ENCODE data around the gene ACP7. TPM values are rescaled to one million over a fixed set of nuclear protein-coding genes. Genes with fewer than 3 reads are reported as not detected.

Gene ACP7
- total and polyA plus RNA-seq, 2 of the 8 experiments (the other 6 are each of a cell fraction or from before 2014, with no cell fraction given), result 0.27 to 0.50 TPM

- Histone ChIP-seq H3K4ac (replicated peaks; ENCODE audit: insufficient read length, low read depth, low read length) (no peak overlapping the region), H4K8ac (ENCODE audit: extremely low read depth, insufficient read depth, low read length) (no peak overlapping the region), H3K14ac (ENCODE audit: insufficient read length) (no peak overlapping the region), H2BK20ac (ENCODE audit: low read length) (no peak overlapping the region), H3K18ac (ENCODE audit: extremely low read depth, low read length) (no peak overlapping the region), H3K27ac (ENCODE audit: low read depth, low read length) (no peak overlapping the region), H3K56ac (replicated peaks; ENCODE audit: insufficient read length, low read depth, low read length) (no peak overlapping the region), H4K20me1 (replicated peaks in 1 of 2; ENCODE audit: control insufficient read depth in 1 of 2, insufficient read depth in 2 of 2, low read length in 2 of 2) (no peaks in the 10 kb centered on the region), H3K27me3 (replicated peaks in 1 of 4; ENCODE audit: control insufficient read depth in 3 of 4, extremely low read depth in 1 of 4, insufficient read depth in 3 of 4, low read length in 3 of 4) (peaks cover 3 to 36% (median 28%) of the 10 kb centered on the region in 4 experiments), H3K4me2 (ENCODE audit: insufficient read depth in 1 of 2, low read depth in 2 of 2, low read length in 2 of 2) (no peak overlapping the region), H2BK15ac (ENCODE audit: low read length) (no peak overlapping the region), H3K79me2 (ENCODE audit: control insufficient read depth in 1 of 2, insufficient read depth in 2 of 2, low read length in 2 of 2) (no peaks in the 10 kb centered on the region), H3K4me3 (ENCODE audit: extremely low read depth in 1 of 4, insufficient read depth in 2 of 4, low read depth in 3 of 4, low read length in 4 of 4) (no peak overlapping the region), H3K9ac (replicated peaks in 1 of 4; ENCODE audit: extremely low read depth in 1 of 4, low read depth in 3 of 4, low read length in 3 of 4) (no peak overlapping the region), H4K5ac (ENCODE audit: insufficient read length, low read depth, low read length) (no peak overlapping the region), H3K23me2 (ENCODE audit: low read depth, low read length) (peaks cover 4% of the 10 kb centered on the region; the same call in 1 of the 2 replicates), H3K36me3 (ENCODE audit: control insufficient read depth in 2 of 4, insufficient read depth in 4 of 4, low read length in 3 of 4) (no peaks in the 10 kb centered on the region), H3K4me1 (replicated peaks in 1 of 4; ENCODE audit: control insufficient read depth in 3 of 4, insufficient read depth in 4 of 4, low read length in 3 of 4) (peaks cover 0 to 8% (median 2%) of the 10 kb centered on the region in 4 experiments; a peak in 3 of 7 replicates), H2BK120ac (replicated peaks; ENCODE audit: low read depth, low read length) (no peak overlapping the region), H3K23ac (ENCODE audit: insufficient read length) (no peak overlapping the region), H2AK5ac (ENCODE audit: low read depth, low read length) (no peak overlapping the region), H2BK5ac (ENCODE audit: low read depth, low read length) (no peak overlapping the region), H2BK12ac (ENCODE audit: low read depth, low read length) (no peak overlapping the region), H4K91ac (replicated peaks; ENCODE audit: insufficient read length, low read length) (no peak overlapping the region), H3K9me3 (ENCODE audit: insufficient read depth in 2 of 2, low read depth in 1 of 2, low read length in 1 of 2) (no peaks in the 10 kb centered on the region), H3K79me1 (ENCODE audit: low read depth, low read length) (no peaks in the 10 kb centered on the region), H2AFZ (ENCODE audit: low read length) (no peak overlapping the region)
- FAIRE-seq (no peak), DNase-seq (ENCODE audit: low read depth in 1 of 2, low spot score in 2 of 2) (no peak)
- WGBS, 2 experiments (ENCODE audit: extremely low coverage in 1 of 2, insufficient coverage in 1 of 2, insufficient read length in 1 of 2, insufficient replicate concordance in 2 of 2, low coverage in 1 of 2, low lambda C conversion rate in 2 of 2, missing lambda C conversion rate in 1 of 2), result 89% methylated on average over 7 of the region's 7 CpGs; no CpG with 5 or more reads in 1 of the 2 experiments
- POLR2A ChIA-PET (ENCODE audit: partially characterized antibody), result interaction anchor here (2.2 kb wide), 1 partner anchor 16 kb away, joined by 5 read pairs; no protein-coding TSS in a partner anchor
- no peak for TF ChIP-seq ATF3 (IDR thresholded peaks at IDR 0.05; ENCODE audit: insufficient read depth, low read depth, low read length)
- no peak for TF ChIP-seq SP1 (IDR thresholded peaks at IDR 0.05; ENCODE audit: low read depth, low read length)
- TF ChIP-seq, protein P1, sequence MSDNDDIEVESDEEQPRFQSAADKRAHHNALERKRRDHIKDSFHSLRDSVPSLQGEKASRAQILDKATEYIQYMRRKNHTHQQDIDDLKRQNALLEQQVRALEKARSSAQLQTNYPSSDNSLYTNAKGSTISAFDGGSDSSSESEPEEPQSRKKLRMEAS (IDR thresholded peaks at IDR 0.05), result no peak
- TF ChIP-seq SUZ12 (IDR thresholded peaks at IDR 0.05; ENCODE audit: low read length), result no peak
- no peak for TF ChIP-seq TBP (IDR thresholded peaks at IDR 0.05; ENCODE audit: low read depth, low read length)
- no peak for TF ChIP-seq SP2 (IDR thresholded peaks at IDR 0.05; ENCODE audit: low read length)
- TF ChIP-seq SP4 (IDR thresholded peaks at IDR 0.05; ENCODE audit: low read length), result no peak
- CTCF ChIA-PET (ENCODE audit: partially characterized antibody), result interaction anchor here (0.7 to 2.0 kb wide), 4 partner anchors 13 to 116 kb away, joined by 3 to 5 read pairs (median 4); no protein-coding TSS in a partner anchor
Observed at GRCh38 chr19:39082167-39082566, 2.0 kb upstream of the ACP7 start.
